H1 (cell line): ENCODE data around the gene IL6R. TPM values are rescaled to one million over a fixed set of nuclear protein-coding genes. Genes with fewer than 3 reads are reported as not detected.

Experiments
- CTCF ChIA-PET: fragments of 300-600 bp; sonication (Branson Sonifier 250); formaldehyde crosslinking; loops from one replicate; lab custom pipeline; 2021; ENCODE audit not compliant: partially characterized antibody; lab: Charles Lee
- POLR2A ChIA-PET: fragments of 300-600 bp; sonication (Branson Sonifier 250); formaldehyde crosslinking; loops from one replicate; lab custom pipeline; 2021; ENCODE audit warnings: inconsistent platforms; ENCODE audit not compliant: partially characterized antibody; lab: Charles Lee
- DNase-seq, 2 experiments: peaks; one replicate each; pipeline versions ENCODE4 v3.0.0 to v3.0.0-alpha.2; 2010 to 2022; ENCODE audit warnings: low spot score in 2 of 2, low read depth in 1 of 2, mixed read lengths in 1 of 2
- FAIRE-seq: peaks from 2 replicates; lab custom pipeline; 2011; peaks lifted over from hg19 to GRCh38; lab: Jason Lieb, UNC
- H2AFZ ChIP-seq: 2 replicates; pipeline ENCODE4 v1.8.1; 2012; ENCODE audit warnings: low read length, inconsistent platforms
- H2AK5ac ChIP-seq: 2 replicates; pipeline ENCODE4 v1.6.1; 2013; ENCODE audit warnings: low read depth, low read length
- H2BK120ac ChIP-seq: replicated peaks from 2 replicates; pipeline ENCODE3; 2013; ENCODE audit warnings: low read depth, low read length, inconsistent platforms
- H2BK12ac ChIP-seq: 2 replicates; pipeline ENCODE4 v1.6.1; 2013; ENCODE audit warnings: low read depth, low read length
- H2BK15ac ChIP-seq: 2 replicates; pipeline ENCODE4 v1.6.1; 2013; ENCODE audit warnings: low read length
- H2BK20ac ChIP-seq: 2 replicates; pipeline ENCODE4 v1.6.1; 2013; ENCODE audit warnings: low read length
- H2BK5ac ChIP-seq: 2 replicates; pipeline ENCODE4 v1.6.1; 2013; ENCODE audit warnings: low read depth, low read length
- H3K14ac ChIP-seq: 2 replicates; pipeline ENCODE4 v1.6.1; 2013; ENCODE audit warnings: inconsistent platforms; ENCODE audit not compliant: insufficient read length
- H3K18ac ChIP-seq: 2 replicates; pipeline ENCODE4 v1.6.1; 2013; ENCODE audit warnings: low read length; ENCODE audit errors: extremely low read depth
- H3K23ac ChIP-seq: 2 replicates; pipeline ENCODE4 v1.6.1; 2013; ENCODE audit warnings: inconsistent platforms; ENCODE audit not compliant: insufficient read length
- H3K23me2 ChIP-seq: 2 replicates; pipeline ENCODE4 v1.6.1; 2013; ENCODE audit warnings: low read depth, low read length
- H3K27ac ChIP-seq: 2 replicates; pipeline ENCODE4 v1.6.1; 2011; ENCODE audit warnings: low read depth, low read length, inconsistent platforms
- H3K27me3 ChIP-seq, 4 experiments: replicated peaks in 1 of 4; 1 replicate in 1 of 4; 2 replicates in 3 of 4; pipeline versions ENCODE4 v1.6.1 to v1.8.1; 2011 to 2013; ENCODE audit warnings: low read length in 3 of 4, mild to moderate bottlenecking in 3 of 4, inconsistent platforms in 2 of 4, mixed read lengths in 2 of 4, moderate library complexity in 1 of 4; ENCODE audit not compliant: control insufficient read depth in 3 of 4, insufficient read depth in 3 of 4; ENCODE audit errors: extremely low read depth in 1 of 4
- H3K36me3 ChIP-seq, 4 experiments: 2 replicates each; pipeline versions ENCODE4 v1.6.1 to v1.8.1; 2011 to 2013; ENCODE audit warnings: mild to moderate bottlenecking in 4 of 4, low read length in 3 of 4, moderate library complexity in 2 of 4, control low read depth in 1 of 4, inconsistent platforms in 1 of 4; ENCODE audit not compliant: insufficient read depth in 4 of 4, control insufficient read depth in 2 of 4
- H3K4ac ChIP-seq: replicated peaks from 2 replicates; pipeline ENCODE3; 2013; ENCODE audit warnings: low read length, low read depth, mixed read lengths, inconsistent platforms; ENCODE audit not compliant: insufficient read length
- H3K4me1 ChIP-seq, 4 experiments: replicated peaks in 1 of 4; 1 replicate in 1 of 4; 2 replicates in 3 of 4; pipeline versions ENCODE4 v1.6.1 to v1.8.1; 2011 to 2013; ENCODE audit warnings: low read length in 3 of 4, inconsistent platforms in 2 of 4, mixed read lengths in 1 of 4; ENCODE audit not compliant: insufficient read depth in 4 of 4, control insufficient read depth in 3 of 4
- H3K4me2 ChIP-seq, 2 experiments: 2 replicates each; pipeline versions ENCODE4 v1.6.1 to v1.8.1; 2011 to 2013; ENCODE audit warnings: low read depth in 2 of 2, low read length in 2 of 2, control low read depth in 1 of 2, inconsistent platforms in 1 of 2, mild to moderate bottlenecking in 1 of 2; ENCODE audit not compliant: insufficient read depth in 1 of 2
- H3K4me3 ChIP-seq, 4 experiments: fragments of 200-600, 300-600 bp in 1 of 4; sonication (generic), shearing (Covaris generic), sonication (Bioruptor Twin) in 1 of 4; 2 replicates each; pipeline versions ENCODE4 v1.5.1 to v1.8.1; 2011 to 2016; ENCODE audit warnings: low read length in 4 of 4, low read depth in 3 of 4, control low read depth in 2 of 4, inconsistent platforms in 2 of 4, mild to moderate bottlenecking in 2 of 4, mixed read lengths in 1 of 4, moderate library complexity in 1 of 4; ENCODE audit not compliant: insufficient read depth in 2 of 4; ENCODE audit errors: extremely low read depth in 1 of 4
- H3K56ac ChIP-seq: replicated peaks from 2 replicates; pipeline ENCODE3; 2013; ENCODE audit warnings: low read depth, mild to moderate bottlenecking, mixed read lengths, low read length, inconsistent platforms; ENCODE audit not compliant: insufficient read length
- H3K79me1 ChIP-seq: 2 replicates; pipeline ENCODE4 v1.6.1; 2013; ENCODE audit warnings: low read depth, low read length, control low read depth
- H3K79me2 ChIP-seq, 2 experiments: 2 replicates each; pipeline versions ENCODE4 v1.6.1 to v1.8.1; 2012 to 2013; ENCODE audit warnings: low read length in 2 of 2, mild to moderate bottlenecking in 2 of 2, inconsistent platforms in 1 of 2; ENCODE audit not compliant: insufficient read depth in 2 of 2, control insufficient read depth in 1 of 2
- H3K9ac ChIP-seq, 4 experiments: replicated peaks in 1 of 4; 1 replicate in 1 of 4; 2 replicates in 3 of 4; pipeline versions ENCODE4 v1.6.1 to v1.8.1; 2011 to 2013; ENCODE audit warnings: low read depth in 3 of 4, low read length in 3 of 4, control low read depth in 2 of 4, mild to moderate bottlenecking in 2 of 4, moderate library complexity in 2 of 4, inconsistent platforms in 1 of 4; ENCODE audit errors: extremely low read depth in 1 of 4
- H3K9me3 ChIP-seq, 2 experiments: 2 replicates each; pipeline versions ENCODE4 v1.6.1 to v1.8.1; 2012 to 2013; ENCODE audit warnings: mild to moderate bottlenecking in 2 of 2, moderate library complexity in 2 of 2, control low read depth in 1 of 2, inconsistent platforms in 1 of 2, low read depth in 1 of 2, low read length in 1 of 2, mixed read lengths in 1 of 2; ENCODE audit not compliant: insufficient read depth in 2 of 2
- H4K20me1 ChIP-seq, 2 experiments: replicated peaks in 1 of 2; 2 replicates each; pipeline versions ENCODE3 to v1.8.1; 2011 to 2013; ENCODE audit warnings: inconsistent platforms in 2 of 2, low read length in 2 of 2, mild to moderate bottlenecking in 1 of 2; ENCODE audit not compliant: insufficient read depth in 2 of 2, control insufficient read depth in 1 of 2
- H4K5ac ChIP-seq: 2 replicates; pipeline ENCODE4 v1.6.1; 2013; ENCODE audit warnings: low read length, low read depth, mixed read lengths, inconsistent platforms; ENCODE audit not compliant: insufficient read length
- H4K8ac ChIP-seq: 2 replicates; pipeline ENCODE4 v1.8.0; 2013; ENCODE audit warnings: mild to moderate bottlenecking, moderate library complexity, low read length, inconsistent platforms; ENCODE audit not compliant: insufficient read depth; ENCODE audit errors: extremely low read depth
- H4K91ac ChIP-seq: replicated peaks from 2 replicates; pipeline ENCODE3; 2013; ENCODE audit warnings: low read length, mixed read lengths, inconsistent platforms; ENCODE audit not compliant: insufficient read length
- CBX8 ChIP-seq: fragments of 300-800, 300-1000 bp; sonication (generic); IDR thresholded peaks from 2 replicates; pipeline ENCODE4 v1.7.1; 2016; ENCODE audit warnings: low read depth, low read length, borderline replicate concordance
- CHD2 ChIP-seq: IDR thresholded peaks from 2 replicates; pipeline ENCODE4 v1.6.1; 2012; ENCODE audit warnings: low read length, improper control_type of control experiment
- CREB1 ChIP-seq: IDR thresholded peaks from 2 replicates; pipeline ENCODE4 v1.6.1; 2012; ENCODE audit warnings: inconsistent platforms
- CTBP2 ChIP-seq: IDR thresholded peaks from 2 replicates; pipeline ENCODE4 v1.7.0; 2011; ENCODE audit warnings: borderline replicate concordance, mild to moderate bottlenecking, moderate library complexity, mixed read lengths, low read length; ENCODE audit not compliant: insufficient read depth, insufficient read length
- HDAC6 ChIP-seq: IDR thresholded peaks from one replicate; pipeline ENCODE4 v1.7.1; 2012; ENCODE audit warnings: low read depth, mild to moderate bottlenecking, inconsistent platforms, low read length, moderate library complexity
- KDM1A ChIP-seq: fragments of 200-600, 300-600 bp; sonication (generic); IDR thresholded peaks from 2 replicates; pipeline ENCODE4 v1.7.1; 2016; ENCODE audit warnings: mild to moderate bottlenecking, low read length, borderline replicate concordance
- SIRT6 ChIP-seq: IDR thresholded peaks from one replicate; pipeline ENCODE4 v1.7.1; 2012; ENCODE audit warnings: low read length, inconsistent platforms
- TAF1 ChIP-seq: IDR thresholded peaks from 2 replicates; pipeline ENCODE4 v1.6.1; 2011; ENCODE audit warnings: mild to moderate bottlenecking, low read depth, low read length
- TBP ChIP-seq: IDR thresholded peaks from 2 replicates; pipeline ENCODE4 v1.6.1; 2011; ENCODE audit warnings: low read depth, low read length, improper control_type of control experiment
- ZNF274 ChIP-seq: IDR thresholded peaks from 2 replicates; pipeline ENCODE4 v1.7.0; 2012; ENCODE audit warnings: low read length, borderline replicate concordance; ENCODE audit errors: extremely low read depth
- WGBS, 2 experiments: shearing (Covaris generic) in 1 of 2; methylation state at CpG; one replicate each; pipeline versions ENCODE4 v1.1.6 to v1.1.7; 2013 to 2015; ENCODE audit warnings: low lambda C conversion rate in 2 of 2, mixed read lengths in 2 of 2, inconsistent platforms in 1 of 2, low coverage in 1 of 2, missing lambda C conversion rate in 1 of 2; ENCODE audit not compliant: insufficient replicate concordance in 2 of 2, insufficient coverage in 1 of 2, insufficient read length in 1 of 2; ENCODE audit errors: extremely low coverage in 1 of 2, missing lambda C conversion rate in 1 of 2; 5-methylcytosine and 5-hydroxymethylcytosine counted together
- polyA plus RNA-seq, 7 experiments: library from polyadenylated mRNA; depleted of rRNA in 3 of 7; stranded (reverse) in 5 of 7; unstranded in 2 of 7; fragments of >200 nt in 5 of 7; fragments of 200-250 nt in 2 of 7; gene quantifications; 1 replicate in 5 of 7; 2 replicates in 1 of 7; 4 replicates in 1 of 7; pipeline versions ENCODE4 v1.2.1 to v1.2.3, GENCODE V29; 2011 to 2013; ENCODE audit warnings: missing spikeins in 2 of 7, mixed read lengths in 2 of 7
- total RNA-seq: library from RNA; stranded (reverse); fragmentation: NEBNext Ultra II Directional; extraction: Animal tissue kit (Norgen Biotek cat#: 25700); gene quantifications from 2 replicates; pipeline ENCODE4 v1.2.1, GENCODE V29; 2021
- TF ChIP-seq, protein P1 (sequence below): IDR thresholded peaks from 2 replicates; pipeline ENCODE4 v1.6.1; 2011; ENCODE audit warnings: low read depth, mild to moderate bottlenecking, low read length; ENCODE audit not compliant: insufficient read depth
- TF ChIP-seq, protein P2 (sequence below): IDR thresholded peaks from 2 replicates; pipeline ENCODE4 v1.6.1; 2012; ENCODE audit warnings: inconsistent platforms

The IL6R gene
- total and polyA plus RNA-seq, 2 of the 8 experiments (the other 6 are each of a cell fraction or from before 2014, with no cell fraction given), result 2.3 to 3.0 TPM

DNA sequence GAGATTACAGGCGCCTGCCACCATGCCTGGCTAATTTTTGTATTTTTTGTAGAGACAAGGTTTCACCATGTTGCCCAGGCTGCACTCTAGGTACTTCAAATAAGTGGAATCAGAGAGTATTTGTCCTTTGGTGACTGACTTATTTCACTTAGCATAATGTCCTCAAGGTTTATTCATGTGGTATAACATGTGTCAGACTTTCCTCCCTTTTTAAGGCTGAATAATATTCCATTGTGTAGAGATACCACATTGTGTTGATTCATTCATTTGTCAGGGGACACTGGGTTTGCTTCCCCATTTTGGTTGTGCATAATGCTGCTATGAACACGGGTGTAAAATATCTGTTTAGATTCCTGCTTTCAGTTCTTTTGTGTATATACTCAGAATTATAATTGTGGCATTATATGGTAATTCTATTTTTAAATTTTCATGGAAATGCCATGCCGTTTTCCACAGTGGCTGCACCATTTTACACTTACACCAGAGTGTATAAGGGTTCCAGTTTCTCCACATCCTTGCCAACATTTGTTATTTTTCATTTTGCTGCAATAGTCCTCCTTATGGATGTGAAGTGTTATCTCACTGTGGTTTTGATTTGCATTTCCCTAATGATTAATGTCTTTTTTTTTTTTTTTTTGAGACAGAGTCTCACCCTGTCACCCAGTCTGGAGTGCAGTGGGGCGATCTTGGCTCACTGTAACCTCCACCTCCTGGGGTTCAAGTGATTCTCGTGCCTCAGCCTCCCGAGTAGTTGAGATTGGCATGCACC is 35.1 kb downstream of the IL6R start:
- H2BK120ac ChIP-seq, result no peak overlapping the region
- H4K20me1 ChIP-seq, result no peaks in the 10 kb centered on the region
- FAIRE-seq, result no peak
- no peak overlapping the region for H3K56ac ChIP-seq
- 85% methylated on average over 5 of the region's 6 CpGs; no CpG with 5 or more reads in 1 of the 2 experiments for WGBS, 2 experiments
- no peak overlapping the region for H3K4me3 ChIP-seq
- no peak for DNase-seq
- H2BK15ac ChIP-seq, result no peak overlapping the region
- H3K27me3 ChIP-seq, result no peaks in the 10 kb centered on the region; a peak in 1 of 7 replicates
- H3K9me3 ChIP-seq, result no peaks in the 10 kb centered on the region
- H3K4me2 ChIP-seq, result no peak overlapping the region
- ChIA-PET POLR2A (interaction anchor here (1.1 kb wide), 1 partner anchor 167 kb away, joined by 4 read pairs; no protein-coding TSS in a partner anchor), CTCF (interaction anchor here (1.3 to 3.2 kb wide), 3 partner anchors 8 to 11 kb away, joined by 3 to 27 read pairs (median 10); no protein-coding TSS in a partner anchor)
- no peak overlapping the region for H3K14ac ChIP-seq
- H2BK20ac ChIP-seq, result no peak overlapping the region
- no peak overlapping the region for H3K9ac ChIP-seq
- peaks cover 4% of the 10 kb centered on the region; the same call in 1 of the 2 replicates for H3K23me2 ChIP-seq
- no peak overlapping the region for H2BK12ac ChIP-seq
- no peak overlapping the region for H3K23ac ChIP-seq
- H3K79me1 ChIP-seq, result no peaks in the 10 kb centered on the region
- H3K36me3 ChIP-seq, result no peaks in the 10 kb centered on the region
- H4K91ac ChIP-seq, result no peak overlapping the region
- H3K27ac ChIP-seq, result no peak overlapping the region
- H3K4ac ChIP-seq, result no peak overlapping the region
- no peak overlapping the region for H3K18ac ChIP-seq
- no peak overlapping the region for H4K5ac ChIP-seq
- H2AK5ac ChIP-seq, result no peak overlapping the region
- no peaks in the 10 kb centered on the region for H3K79me2 ChIP-seq
- H2AFZ ChIP-seq, result no peak overlapping the region
- H2BK5ac ChIP-seq, result no peak overlapping the region
- peaks cover 0 to 4% (median 0%) of the 10 kb centered on the region in 4 experiments; a peak in 2 of 7 replicates for H3K4me1 ChIP-seq
- no peak overlapping the region for H4K8ac ChIP-seq
- TF ChIP-seq TAF1 (no peak), CREB1 (no peak), SIRT6 (no peak), CBX8 (no peak), ZNF274 (no peak), TBP (no peak), CTBP2 (no peak), HDAC6 (no peak), KDM1A (no peak), CHD2 (no peak)
- TF ChIP-seq, protein P1, sequence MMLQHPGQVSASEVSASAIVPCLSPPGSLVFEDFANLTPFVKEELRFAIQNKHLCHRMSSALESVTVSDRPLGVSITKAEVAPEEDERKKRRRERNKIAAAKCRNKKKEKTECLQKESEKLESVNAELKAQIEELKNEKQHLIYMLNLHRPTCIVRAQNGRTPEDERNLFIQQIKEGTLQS, result no peak
- TF ChIP-seq, protein P2, sequence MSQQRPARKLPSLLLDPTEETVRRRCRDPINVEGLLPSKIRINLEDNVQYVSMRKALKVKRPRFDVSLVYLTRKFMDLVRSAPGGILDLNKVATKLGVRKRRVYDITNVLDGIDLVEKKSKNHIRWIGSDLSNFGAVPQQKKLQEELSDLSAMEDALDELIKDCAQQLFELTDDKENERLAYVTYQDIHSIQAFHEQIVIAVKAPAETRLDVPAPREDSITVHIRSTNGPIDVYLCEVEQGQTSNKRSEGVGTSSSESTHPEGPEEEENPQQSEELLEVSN, result no peak
